ENCODE measurements around the gene ACVRL1. TPM values are rescaled to one million over a fixed set of nuclear protein-coding genes. Genes with fewer than 3 reads are reported as not detected.
A peak's percentile ranks its signal among the peaks of the same experiment; 100 is the strongest.

ACVRL1 gene
- total RNA-seq, 2 donors from 2014 or later: 121 to 162 TPM

DNA sequence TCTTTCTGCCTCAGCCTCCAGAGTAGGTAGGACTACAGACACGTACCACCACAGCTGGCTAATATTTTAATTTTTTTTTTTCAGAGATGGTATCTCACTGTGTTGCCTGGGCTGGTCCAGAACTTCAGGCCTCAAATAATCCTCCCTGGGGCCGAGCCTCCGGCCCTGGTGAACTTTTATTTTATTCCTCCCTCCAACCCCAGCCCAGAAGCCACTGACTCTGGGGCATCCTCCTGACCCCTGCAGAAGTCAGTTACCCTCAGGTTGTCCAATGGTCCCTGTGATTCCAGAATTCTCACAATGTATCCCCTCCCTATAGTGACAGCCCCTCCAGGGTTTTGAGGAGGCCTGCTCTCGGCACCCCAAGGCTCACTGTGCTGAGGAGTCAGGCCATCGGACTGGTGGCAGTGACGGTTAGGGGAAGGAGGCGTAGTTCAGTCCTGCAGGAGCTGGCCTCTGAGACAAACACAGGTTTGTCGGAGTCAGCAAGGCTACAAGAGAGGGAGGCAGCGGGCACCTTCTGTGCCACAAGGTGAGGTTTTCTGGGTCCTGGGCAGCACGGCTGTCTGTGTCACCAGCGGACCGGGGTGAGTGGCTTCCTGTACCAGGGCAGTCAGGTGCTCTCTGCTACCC is 39.4 kb upstream of the ACVRL1 start:
- Histone ChIP-seq H3K9ac (ENCODE audit: low read depth in 2 of 2, low read length in 2 of 2) (no peak overlapping the region), H3K4me1 (peaks cover 6% of the 10 kb centered on the region), H3K9me3 (no peaks in the 10 kb centered on the region), H3K27ac (no peak overlapping the region), H3K4me3 (no peak overlapping the region), H3K27me3 (peaks cover 35% of the 10 kb centered on the region), H3K36me3 (no peaks in the 10 kb centered on the region)
- TF ChIP-seq, protein P1, sequence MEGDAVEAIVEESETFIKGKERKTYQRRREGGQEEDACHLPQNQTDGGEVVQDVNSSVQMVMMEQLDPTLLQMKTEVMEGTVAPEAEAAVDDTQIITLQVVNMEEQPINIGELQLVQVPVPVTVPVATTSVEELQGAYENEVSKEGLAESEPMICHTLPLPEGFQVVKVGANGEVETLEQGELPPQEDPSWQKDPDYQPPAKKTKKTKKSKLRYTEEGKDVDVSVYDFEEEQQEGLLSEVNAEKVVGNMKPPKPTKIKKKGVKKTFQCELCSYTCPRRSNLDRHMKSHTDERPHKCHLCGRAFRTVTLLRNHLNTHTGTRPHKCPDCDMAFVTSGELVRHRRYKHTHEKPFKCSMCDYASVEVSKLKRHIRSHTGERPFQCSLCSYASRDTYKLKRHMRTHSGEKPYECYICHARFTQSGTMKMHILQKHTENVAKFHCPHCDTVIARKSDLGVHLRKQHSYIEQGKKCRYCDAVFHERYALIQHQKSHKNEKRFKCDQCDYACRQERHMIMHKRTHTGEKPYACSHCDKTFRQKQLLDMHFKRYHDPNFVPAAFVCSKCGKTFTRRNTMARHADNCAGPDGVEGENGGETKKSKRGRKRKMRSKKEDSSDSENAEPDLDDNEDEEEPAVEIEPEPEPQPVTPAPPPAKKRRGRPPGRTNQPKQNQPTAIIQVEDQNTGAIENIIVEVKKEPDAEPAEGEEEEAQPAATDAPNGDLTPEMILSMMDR (IDR thresholded peaks at IDR 0.05): no peak
- intact Hi-C loops (cut with DNase I): no loop called here
- no peak for DNase-seq

DNA sequence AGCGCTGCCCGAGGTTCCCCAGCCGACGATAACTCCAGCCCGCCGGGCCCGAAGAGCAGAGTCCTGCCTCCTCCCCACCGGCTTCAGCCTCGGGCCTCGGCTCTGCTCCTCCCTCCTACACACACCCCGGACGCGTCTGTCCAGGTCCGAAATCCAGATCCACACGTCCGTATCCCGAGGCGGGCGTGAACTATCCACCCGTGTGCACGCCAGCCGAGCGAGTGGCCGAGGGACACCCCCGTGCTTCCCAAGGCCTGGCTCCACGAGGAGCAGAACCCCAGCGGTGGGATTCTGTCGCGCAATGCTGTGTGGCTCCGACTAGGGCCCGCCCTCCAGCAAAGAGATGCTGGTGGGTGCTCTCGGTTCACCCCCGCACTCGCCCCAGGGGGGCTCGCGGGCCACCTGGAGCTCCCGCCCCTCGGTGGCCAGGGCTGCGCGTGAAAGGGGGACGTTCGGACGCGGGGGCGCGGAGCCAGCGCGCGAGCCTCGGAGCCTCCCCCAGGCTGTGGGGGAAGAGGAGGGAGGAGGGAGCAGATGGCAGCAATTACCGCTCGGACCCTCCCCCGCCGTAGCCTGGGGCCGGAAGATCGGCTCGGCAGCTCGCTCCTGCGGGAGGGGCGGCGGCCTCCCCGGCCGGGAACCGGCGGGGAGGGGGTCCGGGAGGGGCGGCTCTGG is 38.3 kb upstream of the ACVRL1 start:
- H3K36me3 ChIP-seq: no peaks in the 10 kb centered on the region
- H3K4me1 ChIP-seq: peaks cover 3% of the 10 kb centered on the region
- no peaks in the 10 kb centered on the region for H3K9me3 ChIP-seq
- TF ChIP-seq, protein P1 (IDR thresholded peaks at IDR 0.05): no peak
- intact Hi-C loops (cut with DNase I): no loop called here
- peak overlapping the region; percentile 19 for H3K4me3 ChIP-seq
- peaks cover 28% of the 10 kb centered on the region for H3K27me3 ChIP-seq
- H3K9ac ChIP-seq (ENCODE audit: low read depth in 2 of 2, low read length in 2 of 2): peak overlapping the region; percentile 7 to 48
- H3K27ac ChIP-seq: no peak overlapping the region
- no peak for DNase-seq

DNA sequence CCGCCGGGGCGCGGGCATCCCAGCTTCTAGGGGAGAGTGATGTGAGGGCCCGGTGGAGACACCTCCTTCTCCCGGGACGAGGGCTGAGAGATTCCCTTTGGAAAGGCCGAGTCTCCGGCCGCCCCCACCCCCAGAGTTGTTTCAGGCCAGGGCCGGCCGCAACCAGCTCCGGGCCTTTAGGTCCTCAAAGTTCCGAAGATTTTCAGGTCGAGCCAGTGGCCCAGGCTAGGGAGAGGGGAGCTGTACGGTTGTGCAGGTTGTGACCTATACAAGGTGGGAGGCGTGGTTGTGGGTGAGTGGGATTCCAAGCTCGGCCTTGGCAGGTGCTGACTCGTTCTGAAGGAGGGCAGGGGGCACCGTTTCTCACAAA is 37.8 kb upstream of the ACVRL1 start:
- no peak for DNase-seq
- no peak overlapping the region for H3K9ac ChIP-seq (ENCODE audit: low read depth in 2 of 2, low read length in 2 of 2)
- H3K4me1 ChIP-seq: no peaks in the 10 kb centered on the region
- intact Hi-C loops (cut with DNase I): no loop called here
- TF ChIP-seq, protein P1 (IDR thresholded peaks at IDR 0.05): no peak
- peak overlapping the region; percentile 19 for H3K4me3 ChIP-seq
- peaks cover 22% of the 10 kb centered on the region for H3K27me3 ChIP-seq
- H3K27ac ChIP-seq: no peak overlapping the region
- no peaks in the 10 kb centered on the region for H3K9me3 ChIP-seq
- H3K36me3 ChIP-seq: no peaks in the 10 kb centered on the region

DNA sequence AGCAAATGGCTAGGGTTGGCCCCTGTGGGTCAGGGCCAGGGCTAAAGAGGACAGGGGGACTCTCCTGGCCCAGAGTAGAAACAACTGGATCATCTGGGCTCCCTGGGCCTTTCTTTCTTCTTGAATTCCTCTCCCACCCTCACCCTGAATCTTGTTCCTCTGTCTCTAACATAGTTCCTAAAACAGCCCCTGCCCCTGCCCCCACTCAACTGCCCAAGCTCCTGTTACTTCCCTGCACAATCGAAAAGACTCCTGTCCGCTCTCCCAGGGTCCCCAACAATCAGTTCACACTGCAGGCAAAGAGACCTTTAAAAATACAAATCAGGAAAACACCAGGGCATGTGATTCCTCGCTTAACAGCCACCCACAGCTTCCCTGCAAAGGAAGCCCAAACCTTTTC is 37.4 kb upstream of the ACVRL1 start:
- Histone ChIP-seq H3K36me3 (no peaks in the 10 kb centered on the region), H3K27me3 (peaks cover 18% of the 10 kb centered on the region), H3K27ac (no peak overlapping the region), H3K4me3 (no peak overlapping the region), H3K4me1 (no peaks in the 10 kb centered on the region), H3K9ac (ENCODE audit: low read depth in 2 of 2, low read length in 2 of 2) (no peak overlapping the region), H3K9me3 (no peaks in the 10 kb centered on the region)
- DNase-seq: no peak
- TF ChIP-seq, protein P1 (IDR thresholded peaks at IDR 0.05): no peak
- intact Hi-C loops (cut with DNase I): loop anchor here (5.0 kb wide), 2 partner anchors 43 to 448 kb away; partner anchors contain the start of gene SLC4A8

DNA sequence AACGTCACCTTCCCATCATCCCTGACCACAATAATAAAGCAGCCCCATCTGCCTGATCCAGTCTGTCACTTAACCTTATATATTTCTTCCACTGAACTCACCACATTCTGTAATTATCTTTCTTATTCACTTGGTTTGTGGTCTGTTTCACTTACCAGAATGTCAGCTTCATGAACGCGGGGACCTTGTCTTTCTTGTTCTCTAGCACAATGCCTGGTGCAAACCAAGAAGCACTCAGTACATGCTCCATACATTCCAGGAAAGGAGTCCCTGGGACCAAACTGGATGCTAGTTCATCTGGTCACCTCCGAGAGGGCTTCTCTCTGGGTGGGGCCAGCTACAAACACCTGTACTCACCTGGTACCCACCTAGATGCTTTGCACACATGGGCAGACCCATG is 36.8 kb upstream of the ACVRL1 start:
- Histone ChIP-seq H3K9ac (ENCODE audit: low read depth in 2 of 2, low read length in 2 of 2) (no peak overlapping the region), H3K27ac (no peak overlapping the region), H3K4me3 (no peak overlapping the region), H3K36me3 (no peaks in the 10 kb centered on the region), H3K9me3 (no peaks in the 10 kb centered on the region), H3K27me3 (peaks cover 12% of the 10 kb centered on the region), H3K4me1 (no peaks in the 10 kb centered on the region)
- intact Hi-C loops (cut with DNase I): loop anchor here (5.0 kb wide), 2 partner anchors 43 to 448 kb away; partner anchors contain the start of gene SLC4A8
- TF ChIP-seq, protein P1 (IDR thresholded peaks at IDR 0.05): no peak
- no peak for DNase-seq
